Liver (tissue), 3 donors: ENCODE data around the gene MYH11.

ENCODE experiments used
- CTCF ChIP-seq: fragments of 150-350 bp; IDR thresholded peaks from 2 replicates; pipeline ENCODE4 v1.5.1; 2017; ENCODE audit warnings: improper control_type of control experiment, low read depth, low read length; ENCODE audit not compliant: missing input control
- SP1 ChIP-seq: IDR thresholded peaks from 2 replicates; pipeline ENCODE4 v1.6.1; 2018; ENCODE audit warnings: antibody characterized with exemption, mild to moderate bottlenecking
- donor health status: healthy.
- donor health status: healthy.

- TF ChIP-seq CTCF, result no peak
- TF ChIP-seq SP1, result no peak
Measured at GRCh38 chr16:15798671-15799070, 58.2 kb downstream of the MYH11 start.
